NCI-H2171 treated with DMSO at 0.1 percent for 48 hours (cell line): ENCODE results near the gene NR5A2.

Experiments
- DNase-seq: peaks from one replicate; lab custom pipeline; 2025; lab: John Stamatoyannopoulos, UW

The NR5A2 gene

GRCh38 chr1:200035956-200036618, 8.6 kb downstream of the NR5A2 start:
- no peak for DNase-seq

- no peak for DNase-seq
Observed at GRCh38 chr1:200036619-200037270, 9.2 kb downstream of the NR5A2 start.

- DNase-seq, result no peak
Observed at GRCh38 chr1:200037501-200037900, 10.0 kb downstream of the NR5A2 start.

GRCh38 chr1:200037904-200038303, 10.4 kb downstream of the NR5A2 start:
- DNase-seq, result no peak

GRCh38 chr1:200038325-200038980, 10.9 kb downstream of the NR5A2 start:
- no peak for DNase-seq

- DNase-seq, result peak; percentile 19
Observed at GRCh38 chr1:200038981-200039848, 11.7 kb downstream of the NR5A2 start.

- no peak for DNase-seq
Observed at GRCh38 chr1:200039849-200040474, 12.5 kb downstream of the NR5A2 start.

- DNase-seq, result no peak
Observed at GRCh38 chr1:200040481-200041138, 13.1 kb downstream of the NR5A2 start.

- DNase-seq, result no peak
Observed at GRCh38 chr1:200041337-200042118, 14.0 kb downstream of the NR5A2 start.

- no peak for DNase-seq
Observed at GRCh38 chr1:200042119-200042551, 14.6 kb downstream of the NR5A2 start.

- no peak for DNase-seq
Observed at GRCh38 chr1:200042552-200043335, 15.2 kb downstream of the NR5A2 start.

- DNase-seq, result no peak
Observed at GRCh38 chr1:200043336-200043668, 15.8 kb downstream of the NR5A2 start.

- no peak for DNase-seq
Observed at GRCh38 chr1:200046115-200046514, 18.6 kb downstream of the NR5A2 start.

- no peak for DNase-seq
Observed at GRCh38 chr1:200048244-200048643, 20.7 kb downstream of the NR5A2 start.

GRCh38 chr1:200049810-200050209, 22.3 kb downstream of the NR5A2 start:
- no peak for DNase-seq

- no peak for DNase-seq
Observed at GRCh38 chr1:200051620-200052019, 24.1 kb downstream of the NR5A2 start.

GRCh38 chr1:200053091-200053490, 25.6 kb downstream of the NR5A2 start:
- no peak for DNase-seq

GRCh38 chr1:200053646-200054045, 26.1 kb downstream of the NR5A2 start:
- no peak for DNase-seq

- DNase-seq, result no peak
Observed at GRCh38 chr1:200058341-200058740, 30.8 kb downstream of the NR5A2 start.

- no peak for DNase-seq
Observed at GRCh38 chr1:200062143-200062542, 34.6 kb downstream of the NR5A2 start.
